ENCODE data around the gene GEMIN7.
A peak's percentile ranks its signal among the peaks of the same experiment; 100 is the strongest.

GEMIN7 gene

DNA sequence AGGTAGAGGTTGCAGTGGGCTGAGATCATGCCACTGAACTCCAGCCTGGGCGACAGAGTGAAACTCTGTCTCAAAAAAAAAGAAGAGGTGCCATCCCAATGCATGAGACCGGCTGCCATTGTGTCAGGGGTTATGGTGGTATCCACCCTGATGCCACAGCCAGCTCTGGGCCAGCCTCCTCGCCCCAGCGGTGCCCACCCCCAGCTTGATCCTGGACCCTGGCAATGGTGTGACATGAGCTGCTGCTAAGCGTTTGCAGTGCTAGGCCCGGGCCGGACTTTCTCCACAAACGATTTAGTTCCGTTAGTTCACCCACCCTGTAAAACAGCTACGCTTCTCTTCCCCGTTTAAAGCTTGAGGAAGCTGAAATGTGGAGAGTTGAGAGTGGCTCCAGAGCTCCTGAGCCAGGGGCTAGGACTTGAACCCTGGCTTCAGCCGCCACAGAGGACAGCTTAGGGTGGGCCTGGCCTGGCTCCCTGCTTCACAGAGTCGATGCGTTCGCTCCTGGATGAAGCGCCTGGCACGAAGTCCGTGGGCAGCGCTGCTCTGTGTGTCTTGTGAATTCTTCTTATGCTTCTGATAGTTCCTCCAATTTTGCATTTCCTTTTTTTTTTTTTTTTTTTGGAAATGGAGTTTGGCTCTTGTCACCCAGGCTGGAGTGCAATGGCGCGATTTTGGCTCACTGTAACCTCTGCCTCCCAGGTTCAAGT lies 56.3 kb downstream of the GEMIN7 start:
- no peak for DNase-seq
- Histone ChIP-seq H3K4me1 (ENCODE audit: low read length) (peaks cover 45% of the 10 kb centered on the region), H3K9me2 (replicated peaks; ENCODE audit: insufficient read depth, low read length) (no peaks in the 10 kb centered on the region), H3K27me3 (replicated peaks; ENCODE audit: insufficient read depth, low read length) (no peaks in the 10 kb centered on the region), H3K36me3 (replicated peaks; ENCODE audit: insufficient read depth, low read length) (no peaks in the 10 kb centered on the region), H3K4me3 (ENCODE audit: low read length) (no peak overlapping the region), H3F3A (ENCODE audit: insufficient read depth, low read length) (peaks cover 31% of the 10 kb centered on the region), H3K9ac (ENCODE audit: low read length) (no peak overlapping the region), H3K4me2 (ENCODE audit: low read depth, low read length) (no peak overlapping the region), H4K20me1 (ENCODE audit: insufficient read depth, low read length) (no peaks in the 10 kb centered on the region), H3K79me2 (ENCODE audit: low read length) (peaks cover 85% of the 10 kb centered on the region), H3K27ac (ENCODE audit: low read length) (no peak overlapping the region), H3K9me3 (replicated peaks; ENCODE audit: insufficient read depth, low read length) (no peaks in the 10 kb centered on the region), H2AFZ (ENCODE audit: low read length) (no peak overlapping the region)
- no peak for TF ChIP-seq EZH2phosphoT487 (IDR thresholded peaks at IDR 0.05; ENCODE audit: low read length)
- no peak for TF ChIP-seq EZH2 (optimal IDR thresholded peaks at IDR 0.05; ENCODE audit: low read depth, low read length)
- TF ChIP-seq, protein P1, sequence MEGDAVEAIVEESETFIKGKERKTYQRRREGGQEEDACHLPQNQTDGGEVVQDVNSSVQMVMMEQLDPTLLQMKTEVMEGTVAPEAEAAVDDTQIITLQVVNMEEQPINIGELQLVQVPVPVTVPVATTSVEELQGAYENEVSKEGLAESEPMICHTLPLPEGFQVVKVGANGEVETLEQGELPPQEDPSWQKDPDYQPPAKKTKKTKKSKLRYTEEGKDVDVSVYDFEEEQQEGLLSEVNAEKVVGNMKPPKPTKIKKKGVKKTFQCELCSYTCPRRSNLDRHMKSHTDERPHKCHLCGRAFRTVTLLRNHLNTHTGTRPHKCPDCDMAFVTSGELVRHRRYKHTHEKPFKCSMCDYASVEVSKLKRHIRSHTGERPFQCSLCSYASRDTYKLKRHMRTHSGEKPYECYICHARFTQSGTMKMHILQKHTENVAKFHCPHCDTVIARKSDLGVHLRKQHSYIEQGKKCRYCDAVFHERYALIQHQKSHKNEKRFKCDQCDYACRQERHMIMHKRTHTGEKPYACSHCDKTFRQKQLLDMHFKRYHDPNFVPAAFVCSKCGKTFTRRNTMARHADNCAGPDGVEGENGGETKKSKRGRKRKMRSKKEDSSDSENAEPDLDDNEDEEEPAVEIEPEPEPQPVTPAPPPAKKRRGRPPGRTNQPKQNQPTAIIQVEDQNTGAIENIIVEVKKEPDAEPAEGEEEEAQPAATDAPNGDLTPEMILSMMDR (IDR thresholded peaks at IDR 0.05; ENCODE audit: low read length): no peak

DNA sequence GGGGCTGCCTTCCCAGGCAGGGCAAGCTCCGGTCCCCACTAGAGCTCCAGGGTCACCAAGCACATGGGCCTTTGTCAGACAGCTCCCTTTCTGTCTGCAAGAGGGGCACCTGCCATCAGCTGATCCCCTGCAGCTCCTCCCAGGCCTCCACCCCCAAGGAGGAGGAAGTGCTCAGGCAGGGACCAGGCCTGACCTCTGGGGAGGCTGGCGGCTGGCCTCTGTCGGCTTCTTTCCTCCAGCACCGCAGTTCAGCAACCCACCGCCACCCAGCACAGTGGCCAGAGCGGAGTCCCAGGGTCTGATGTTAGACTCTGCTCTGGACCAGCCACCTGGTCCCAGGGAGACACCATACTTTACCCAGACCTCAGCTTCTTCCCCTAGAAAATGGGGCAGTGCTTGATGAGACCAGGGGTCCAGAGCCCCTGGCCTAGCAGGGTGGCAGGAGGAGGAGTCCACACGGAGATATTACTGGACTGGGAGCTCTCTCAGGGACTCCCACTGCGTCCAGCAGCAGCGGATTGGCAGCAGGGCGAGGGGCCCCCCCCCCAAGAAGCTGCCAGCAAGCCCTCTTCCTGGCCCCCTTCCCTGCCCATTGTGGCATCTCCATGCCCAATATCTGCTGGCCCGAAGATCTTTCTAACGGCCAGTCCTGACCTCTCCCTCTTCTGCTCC lies 57.6 kb downstream of the GEMIN7 start:
- Histone ChIP-seq H3K27me3 (replicated peaks; ENCODE audit: insufficient read depth, low read length) (no peaks in the 10 kb centered on the region), H3K4me2 (ENCODE audit: low read depth, low read length) (peak overlapping the region; percentile 92), H2AFZ (ENCODE audit: low read length) (no peak overlapping the region), H4K20me1 (ENCODE audit: insufficient read depth, low read length) (no peaks in the 10 kb centered on the region), H3F3A (ENCODE audit: insufficient read depth, low read length) (peaks cover 28% of the 10 kb centered on the region), H3K27ac (ENCODE audit: low read length) (peak overlapping the region; percentile 97), H3K36me3 (replicated peaks; ENCODE audit: insufficient read depth, low read length) (no peaks in the 10 kb centered on the region), H3K4me3 (ENCODE audit: low read length) (peak overlapping the region; percentile 53), H3K9ac (ENCODE audit: low read length) (peak overlapping the region; percentile 70), H3K4me1 (ENCODE audit: low read length) (peaks cover 33% of the 10 kb centered on the region), H3K9me3 (replicated peaks; ENCODE audit: insufficient read depth, low read length) (no peaks in the 10 kb centered on the region), H3K79me2 (ENCODE audit: low read length) (peaks cover 80% of the 10 kb centered on the region), H3K9me2 (replicated peaks; ENCODE audit: insufficient read depth, low read length) (no peaks in the 10 kb centered on the region)
- peak; percentile 56 for DNase-seq
- TF ChIP-seq EZH2phosphoT487 (IDR thresholded peaks at IDR 0.05; ENCODE audit: low read length) (no peak), EZH2 (optimal IDR thresholded peaks at IDR 0.05; ENCODE audit: low read depth, low read length) (no peak)
- TF ChIP-seq, protein P1 (IDR thresholded peaks at IDR 0.05; ENCODE audit: low read length): no peak

DNA sequence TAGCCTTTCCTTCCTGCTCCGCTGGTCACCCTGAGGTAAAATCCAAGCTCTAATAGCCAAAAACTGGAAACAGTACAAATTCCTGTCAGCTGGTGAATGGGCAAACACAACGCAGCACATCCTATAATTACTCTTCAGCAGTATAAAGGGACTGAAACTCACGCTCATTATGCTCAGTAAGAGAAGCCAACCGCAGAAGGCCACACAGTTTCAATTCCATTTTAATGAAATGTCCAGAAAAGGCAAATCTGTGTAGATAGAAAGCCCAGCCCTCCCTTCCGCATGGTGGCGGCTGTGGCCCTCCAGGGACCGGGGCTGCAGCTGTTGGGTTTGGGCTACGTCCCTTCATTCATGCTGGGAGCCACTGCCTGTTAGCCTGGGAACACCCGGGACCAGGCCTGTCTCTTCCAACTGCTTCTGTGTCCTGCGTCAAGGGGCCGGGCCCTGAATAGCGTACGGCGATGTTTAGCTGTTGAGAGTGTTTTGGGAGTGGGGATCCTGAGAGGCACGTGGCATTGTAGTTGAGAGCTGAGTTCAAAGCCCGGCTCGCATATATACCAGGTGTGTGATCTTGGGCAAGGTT lies 58.2 kb downstream of the GEMIN7 start:
- H2AFZ ChIP-seq (ENCODE audit: low read length): 0 out of 2 replicates have a peak overlapping the region, but pooled peaks have one; percentile 11
- H3K9ac ChIP-seq (ENCODE audit: low read length): peak overlapping the region; percentile 70
- H3K9me2 ChIP-seq (replicated peaks; ENCODE audit: insufficient read depth, low read length): no peaks in the 10 kb centered on the region
- peak; percentile 95 for DNase-seq
- H3F3A ChIP-seq (ENCODE audit: insufficient read depth, low read length): peaks cover 28% of the 10 kb centered on the region
- no peaks in the 10 kb centered on the region for H3K9me3 ChIP-seq (replicated peaks; ENCODE audit: insufficient read depth, low read length)
- no peak for TF ChIP-seq EZH2 (optimal IDR thresholded peaks at IDR 0.05; ENCODE audit: low read depth, low read length)
- TF ChIP-seq, protein P1 (IDR thresholded peaks at IDR 0.05; ENCODE audit: low read length): peak; percentile 27
- H3K79me2 ChIP-seq (ENCODE audit: low read length): peaks cover 78% of the 10 kb centered on the region
- H3K27me3 ChIP-seq (replicated peaks; ENCODE audit: insufficient read depth, low read length): no peaks in the 10 kb centered on the region
- H3K4me3 ChIP-seq (ENCODE audit: low read length): peak overlapping the region; percentile 53
- peaks cover 33% of the 10 kb centered on the region for H3K4me1 ChIP-seq (ENCODE audit: low read length)
- H3K27ac ChIP-seq (ENCODE audit: low read length): peak overlapping the region; percentile 97
- H3K4me2 ChIP-seq (ENCODE audit: low read depth, low read length): peak overlapping the region; percentile 92
- no peaks in the 10 kb centered on the region for H4K20me1 ChIP-seq (ENCODE audit: insufficient read depth, low read length)
- no peaks in the 10 kb centered on the region for H3K36me3 ChIP-seq (replicated peaks; ENCODE audit: insufficient read depth, low read length)

Measured in MM.1S (cell line).